Left lobe of liver (tissue), 2 donors: ENCODE data around the gene RBBP4. TPM values are rescaled to one million over a fixed set of nuclear protein-coding genes. Genes with fewer than 3 reads are reported as not detected.
A peak's percentile ranks its signal among the peaks of the same experiment; 100 is the strongest.
"Not testable (repeated sequence)": the region's sequence is repeated elsewhere in the genome, so short reads cannot be mapped to it uniquely, and the experiment has no call there.

Source experiments
- ATAC-seq: fragments of 200-7000 bp; cut with Tn5 transposase; one replicate; pipeline ENCODE4 v1.9.1; 2020; ENCODE audit warnings: mild to moderate bottlenecking, moderate library complexity
- DNase-seq: peaks from one replicate; pipeline ENCODE4 v3.0.0-alpha.2; 2020; ENCODE audit warnings: low spot score
- total RNA-seq: library from RNA; stranded (reverse); gene quantifications from one replicate; pipeline ENCODE4 v1.2.1, GENCODE V29; 2021
- donor health status: DM: no; HTN: no; CAD: no; lungs with moderate emphysema.
- donor health status: DM: no; HTN: yes; CAD: no.

RBBP4 gene
- 52.3 TPM for total RNA-seq

DNA sequence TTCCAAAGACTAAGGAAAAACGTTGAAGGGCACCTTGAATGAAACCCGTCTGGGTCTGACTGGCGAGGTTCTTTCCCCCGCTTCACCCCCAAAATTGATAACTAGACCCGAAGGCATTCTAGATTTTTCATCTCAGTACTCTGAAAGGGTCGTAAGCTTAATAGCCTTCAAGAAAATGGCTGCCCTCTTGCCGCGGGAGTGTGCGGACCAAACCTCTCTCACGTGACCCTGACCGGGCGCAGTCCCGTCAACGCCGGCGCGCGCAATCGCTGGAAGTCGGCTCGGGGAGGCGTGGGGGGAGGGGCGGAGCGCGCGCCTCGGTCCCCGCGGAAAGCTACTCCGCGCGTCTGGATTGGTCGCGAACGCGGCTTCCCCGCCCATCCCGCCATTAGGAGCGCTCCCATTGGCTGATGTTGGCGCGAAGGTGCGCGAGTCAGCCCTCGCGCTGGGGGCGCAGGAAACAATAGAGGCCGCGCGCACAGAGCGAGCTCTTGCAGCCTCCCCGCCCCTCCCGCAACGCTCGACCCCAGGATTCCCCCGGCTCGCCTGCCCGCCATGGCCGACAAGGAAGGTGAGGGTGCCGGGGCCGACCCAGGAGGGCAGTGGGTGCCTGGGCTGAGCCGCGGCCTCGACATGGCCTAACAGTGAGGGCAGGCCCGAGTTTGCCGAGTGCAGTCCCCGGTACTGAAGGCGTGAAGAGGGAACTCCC, at the start of gene RBBP4:
Gene RBBP4 (plus strand): TSS at position 457 of the 709 bp plus-strand sequence. CDS start 99 bp downstream, at position 556.
- ATAC-seq (peak; percentile 92), DNase-seq (peak; percentile 99)

DNA sequence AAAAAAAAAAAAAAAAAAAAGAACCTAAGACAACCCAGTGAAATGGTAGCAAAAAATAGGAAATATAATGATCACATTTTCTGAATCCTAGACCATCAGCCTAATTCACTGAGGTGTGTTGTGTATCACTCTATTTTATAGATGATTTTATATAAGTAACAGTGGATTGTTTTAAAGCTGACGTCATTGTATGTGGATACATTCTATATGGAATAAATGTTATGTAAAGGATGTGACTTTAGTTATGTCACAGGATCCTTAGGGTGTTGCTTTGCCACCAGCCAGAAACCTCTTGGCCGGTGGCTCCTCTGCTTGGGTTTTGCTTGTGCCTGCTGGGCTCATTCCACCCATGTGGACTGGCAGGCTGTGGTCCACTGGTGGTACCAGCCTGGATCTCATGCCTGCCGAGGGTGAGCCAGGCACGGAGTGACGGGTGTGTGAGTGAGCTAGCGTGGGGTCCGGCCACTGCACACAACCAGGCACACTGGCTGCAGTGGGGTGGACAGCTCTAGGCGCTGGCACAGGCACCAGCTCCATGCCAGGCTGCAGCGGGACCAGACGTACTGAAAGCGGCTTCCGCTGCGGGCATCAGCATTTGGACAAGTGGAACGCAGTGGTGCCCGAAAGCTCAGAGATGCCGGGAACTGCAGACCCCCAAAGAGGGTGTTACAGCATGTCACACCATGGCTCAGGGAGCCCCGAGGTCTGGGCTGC, 45.1 kb upstream of the RBBP4 start:
- no peak for ATAC-seq

DNA sequence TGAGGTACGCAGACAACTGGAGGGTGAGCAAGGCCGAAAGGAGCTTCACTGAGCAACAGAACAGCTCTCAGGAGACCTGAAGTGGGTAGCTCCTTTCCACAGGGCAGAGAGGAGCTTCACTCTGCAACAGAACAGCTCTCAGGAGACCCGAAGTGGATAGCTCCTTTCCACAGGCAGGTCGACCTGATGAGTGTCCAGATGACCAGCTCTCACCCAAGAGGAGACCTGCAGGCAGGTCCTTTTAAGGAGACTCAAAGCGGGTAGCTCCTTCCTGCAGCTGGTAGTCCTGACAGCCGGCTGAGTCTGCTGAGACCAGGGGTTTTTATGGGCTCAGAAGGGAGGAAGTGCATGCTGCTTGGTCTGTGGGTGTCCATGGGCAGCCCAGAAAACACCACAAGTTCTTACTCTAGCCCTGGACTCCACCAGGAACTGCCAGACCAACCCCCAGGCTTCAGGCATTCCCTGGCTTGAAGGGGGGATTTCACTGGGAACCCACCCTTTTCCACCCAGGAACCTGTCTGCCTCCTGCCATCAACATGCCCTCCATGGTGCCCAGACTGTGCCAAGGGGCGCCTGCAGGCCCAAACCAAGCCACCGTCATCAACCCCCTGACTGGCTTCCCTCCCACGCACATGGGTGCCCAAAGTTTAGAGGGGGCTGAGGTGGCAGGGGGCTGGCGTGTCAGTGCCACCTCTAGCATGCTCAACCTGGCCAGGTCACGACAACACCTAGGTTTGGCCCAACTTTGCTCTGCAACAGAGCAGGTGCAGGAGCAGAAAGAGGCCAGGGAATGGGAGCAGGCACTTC, 44.2 kb upstream of the RBBP4 start:
- no peak for DNase-seq
- ATAC-seq = no peak

More for the DNA sequence above, 45.1 kb upstream of the RBBP4 start:
- no peak for DNase-seq

DNA sequence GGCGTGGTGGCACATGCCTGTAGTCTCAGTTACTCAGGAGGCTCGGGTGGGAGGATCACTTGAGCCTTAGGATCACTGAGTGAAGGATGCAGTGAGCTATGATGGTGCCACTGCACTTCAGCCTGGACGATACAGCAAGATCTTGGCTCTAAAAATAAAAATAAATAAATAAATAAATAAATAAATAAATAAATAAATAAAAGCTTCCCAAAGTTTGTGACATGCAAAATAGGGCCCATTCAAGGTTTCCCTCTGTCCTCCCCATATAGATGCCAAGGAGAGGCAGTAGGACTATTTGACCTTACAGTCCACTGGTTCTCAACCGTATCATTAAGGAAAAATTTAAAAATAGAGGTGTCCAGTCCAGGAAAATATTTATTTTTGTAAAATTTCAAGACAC, 41.8 kb upstream of the RBBP4 start:
- ATAC-seq = no peak

DNA sequence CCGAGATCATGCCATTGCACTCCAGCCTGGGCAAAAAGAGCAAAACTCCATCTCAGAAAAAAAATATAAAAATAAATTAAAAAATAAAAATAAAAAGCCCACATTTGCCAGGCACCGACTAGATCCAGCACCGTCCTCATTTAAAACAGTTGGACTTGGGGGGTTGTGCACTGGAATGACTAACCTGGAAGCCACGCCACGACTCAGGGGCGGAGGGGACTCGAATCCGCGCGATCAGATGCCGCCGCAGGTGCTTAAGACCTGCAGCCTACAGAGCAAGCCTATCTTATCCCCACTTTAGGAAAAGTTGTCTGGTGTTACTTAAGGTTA, 39.2 kb upstream of the RBBP4 start:
- no peak for ATAC-seq
- DNase-seq = no peak

More for the DNA sequence above, 41.8 kb upstream of the RBBP4 start:
- DNase-seq = no peak

DNA sequence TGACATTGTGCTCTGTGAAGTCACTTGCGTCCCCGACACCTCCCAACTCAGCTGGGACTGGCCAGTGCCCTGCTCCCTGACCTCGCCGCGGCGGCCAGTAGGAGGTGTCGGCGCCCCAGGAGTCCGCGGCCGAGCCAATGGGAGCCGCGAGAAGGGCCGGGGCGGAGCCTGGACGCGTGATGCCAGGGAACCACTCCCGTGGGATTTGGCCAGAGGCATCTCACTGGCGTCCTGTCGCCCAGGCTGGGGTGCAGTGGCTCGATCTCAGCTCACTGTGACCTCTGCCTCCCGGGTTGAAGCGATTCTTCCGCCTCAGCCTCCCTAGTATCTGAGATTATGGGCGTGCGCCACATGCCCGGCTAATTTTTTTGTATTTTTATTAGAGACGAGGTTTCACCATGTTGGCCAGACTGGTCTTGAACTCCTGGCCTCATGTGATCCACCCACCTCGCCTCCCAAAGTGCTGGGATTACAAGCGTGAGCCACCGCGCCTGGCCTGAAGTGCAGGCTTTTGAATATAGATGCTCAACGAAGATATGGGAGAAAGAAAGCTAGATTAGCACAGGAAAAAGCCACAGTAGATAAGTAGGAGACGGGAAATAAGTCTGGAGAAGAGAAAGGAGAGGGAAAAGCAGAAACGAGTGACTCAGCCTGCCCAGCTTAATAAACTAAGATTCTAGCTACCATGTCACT, 38.7 kb upstream of the RBBP4 start:
- DNase-seq (peak; percentile 93), ATAC-seq (peak; percentile 100)

DNA sequence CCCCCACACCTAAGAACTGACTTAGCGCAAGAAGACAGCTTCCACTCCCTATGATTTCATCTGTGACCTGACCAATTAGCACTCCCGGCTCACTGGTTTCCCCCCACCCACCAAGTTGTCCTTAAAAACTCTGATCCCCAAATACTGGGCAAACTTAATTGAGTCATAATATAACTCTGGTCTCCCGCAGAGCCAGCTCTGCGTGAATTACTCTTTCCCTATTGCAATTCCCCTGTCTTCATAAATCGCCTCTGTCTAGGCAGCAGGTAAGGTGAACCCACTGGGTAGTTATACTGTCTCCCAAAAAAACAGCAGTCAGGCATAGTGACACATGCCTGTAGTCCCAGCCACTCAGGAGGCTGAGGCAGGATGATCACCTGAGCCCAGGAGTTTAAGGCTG, 37.5 kb upstream of the RBBP4 start:
- no peak for DNase-seq
- ATAC-seq = no peak

DNA sequence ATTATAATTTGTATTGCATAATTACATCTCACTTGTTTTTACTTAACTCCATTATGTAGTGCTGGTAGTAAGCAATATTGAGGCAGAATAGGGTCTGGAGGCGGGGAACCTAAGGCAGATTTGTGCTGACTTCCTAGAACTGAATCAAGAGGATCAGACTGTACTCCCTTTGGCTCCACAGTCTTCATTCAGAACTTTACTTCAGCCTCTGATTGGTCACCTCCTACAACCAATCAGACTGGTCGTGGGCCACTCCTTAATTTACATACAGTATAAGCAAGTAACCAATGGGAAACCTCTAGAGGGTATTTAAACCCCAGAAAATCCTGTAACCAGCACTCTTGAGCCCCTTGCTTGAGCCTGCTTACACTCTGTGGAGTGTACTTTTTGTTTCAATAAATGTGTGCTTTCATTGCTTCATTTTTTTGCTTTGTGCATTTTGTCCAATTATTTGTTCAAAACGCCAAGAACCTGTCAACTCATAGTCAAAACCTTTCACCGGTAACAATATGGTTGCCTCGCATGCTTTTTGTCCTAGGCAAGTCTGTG, 32.3 kb upstream of the RBBP4 start:
- ATAC-seq = no peak
- no peak for DNase-seq

DNA sequence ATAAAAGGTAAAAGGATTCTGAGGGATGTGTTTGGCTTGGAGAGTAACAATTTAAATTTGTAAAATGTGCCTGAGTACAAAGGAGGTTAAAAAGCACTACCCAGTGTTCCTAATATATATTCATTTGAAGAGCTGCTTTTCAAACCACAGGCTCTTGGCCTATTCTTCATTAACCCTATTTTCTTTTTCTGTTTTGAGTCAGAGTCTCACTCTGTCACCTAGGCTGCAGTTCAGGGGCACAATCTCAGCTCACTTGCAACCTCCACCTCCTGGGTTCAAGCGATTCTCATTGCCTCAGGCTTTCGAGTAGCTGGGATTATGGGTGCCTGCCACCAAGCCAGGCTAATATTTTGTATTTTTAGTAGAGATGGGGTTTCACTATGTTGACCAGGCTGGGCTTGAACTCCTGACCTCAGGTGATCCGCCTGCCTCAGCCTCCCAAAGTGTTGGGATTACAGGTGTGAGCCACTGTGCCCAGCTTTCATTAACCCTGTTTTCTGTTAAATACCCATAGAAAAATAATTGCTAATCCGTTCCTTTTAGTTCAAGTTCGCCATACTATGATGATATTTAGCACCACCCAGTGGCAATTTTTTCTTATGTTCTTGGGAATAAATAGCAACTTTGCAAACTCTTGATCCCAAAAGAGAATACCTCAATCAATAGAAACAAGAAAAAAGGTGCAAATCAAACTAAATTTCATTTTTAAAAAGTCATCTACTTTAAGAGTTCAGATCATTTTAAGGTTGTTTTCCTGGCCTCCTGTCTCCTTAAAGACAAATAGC, 31.1 kb upstream of the RBBP4 start:
- ATAC-seq (no peak), DNase-seq (no peak)

DNA sequence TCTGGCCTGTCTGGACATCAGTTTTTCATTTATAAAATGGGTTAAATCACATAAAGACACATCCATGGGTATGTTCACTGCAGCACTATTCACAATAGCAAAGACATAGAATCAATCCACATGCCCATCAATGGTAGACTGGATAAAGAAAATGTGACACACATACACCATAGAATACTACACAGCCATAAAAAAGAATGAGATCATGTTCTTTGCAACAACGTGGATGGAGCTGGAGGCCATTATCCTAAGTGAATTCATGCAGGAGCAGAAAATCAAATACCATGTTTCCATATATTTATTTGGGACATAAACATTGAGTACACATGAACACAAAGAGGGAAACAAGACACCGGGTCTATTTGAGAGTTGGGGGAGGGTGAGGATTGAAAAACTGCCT, 28.8 kb upstream of the RBBP4 start:
- DNase-seq = no peak
- ATAC-seq = no peak

DNA sequence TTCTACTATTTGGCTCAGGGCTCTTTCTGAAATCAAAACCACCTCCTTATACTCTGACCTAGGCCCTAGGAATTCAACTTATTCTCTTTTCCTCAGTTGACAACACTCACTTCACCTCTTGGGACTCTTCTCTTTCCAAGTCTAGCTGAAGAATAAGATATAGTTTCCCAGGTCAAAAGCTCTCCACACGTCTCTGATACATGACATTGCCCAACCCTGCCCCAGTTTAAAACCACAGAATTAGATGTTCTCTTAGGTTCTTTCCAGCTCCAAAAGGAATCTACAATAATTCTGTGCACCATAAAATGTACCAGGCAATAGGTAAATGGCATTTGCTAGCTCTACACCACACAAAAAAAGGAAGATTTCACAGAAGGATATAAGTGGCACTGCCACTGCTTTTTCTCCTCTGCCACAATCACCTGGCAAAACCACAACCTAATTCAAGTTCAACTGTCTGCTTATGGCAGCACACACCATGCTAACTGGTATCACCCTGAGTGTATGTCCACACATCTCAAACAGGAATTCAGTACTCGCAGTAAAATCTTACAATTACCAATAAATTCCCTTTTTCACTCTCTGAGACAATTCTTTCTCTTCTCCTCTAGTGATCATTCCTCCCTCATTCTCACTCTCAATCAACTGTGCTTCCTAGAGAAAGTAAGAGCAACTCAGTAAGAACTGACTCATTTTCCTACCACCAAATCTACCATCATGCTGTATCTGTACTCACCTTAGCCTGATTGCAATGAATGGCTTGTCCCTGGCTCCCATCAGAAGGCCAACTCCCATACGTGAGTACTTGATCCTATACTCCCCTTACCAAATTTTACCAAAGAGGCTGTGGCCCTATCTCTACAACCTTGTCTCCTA, 28.0 kb upstream of the RBBP4 start:
- DNase-seq (no peak), ATAC-seq (no peak)

DNA sequence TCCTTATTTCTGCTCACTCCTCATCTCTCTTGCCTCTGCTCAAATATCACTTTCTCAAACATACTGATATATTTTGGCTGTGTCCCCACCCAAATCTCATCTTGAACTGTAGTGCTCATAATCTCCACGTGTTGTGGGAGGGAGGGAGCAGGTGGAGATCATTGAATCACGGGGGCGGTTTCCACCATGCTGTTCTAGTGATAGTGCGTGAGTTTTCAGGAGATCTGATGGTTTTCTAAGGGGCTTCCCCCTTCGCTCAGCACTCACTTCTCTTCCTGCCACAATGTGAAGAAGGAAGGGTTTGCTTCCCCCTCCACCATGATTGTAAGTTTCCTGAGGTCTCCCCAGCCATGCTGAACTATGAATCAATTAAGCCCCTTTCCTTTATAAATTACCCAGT, 27.2 kb upstream of the RBBP4 start:
- no peak for DNase-seq
- ATAC-seq = no peak

DNA sequence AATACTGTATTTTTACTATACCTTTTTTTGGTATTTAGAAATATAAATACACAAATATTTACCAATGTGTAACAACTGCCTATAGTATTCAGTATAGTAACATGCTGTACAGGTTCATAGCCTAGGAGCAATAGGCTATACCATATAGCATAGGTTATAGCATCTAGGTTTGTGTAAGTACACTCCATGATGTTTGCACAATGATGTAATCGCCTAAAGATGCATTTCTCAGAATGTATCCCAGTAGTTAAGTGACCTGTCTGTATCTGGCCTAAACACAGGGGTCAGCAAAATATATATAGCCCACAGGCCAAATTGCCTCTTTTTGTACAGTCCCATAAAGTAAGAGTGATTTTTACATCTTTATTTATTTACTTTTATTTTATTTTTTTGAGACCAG, 24.8 kb upstream of the RBBP4 start:
- no peak for ATAC-seq
- DNase-seq = no peak

DNA sequence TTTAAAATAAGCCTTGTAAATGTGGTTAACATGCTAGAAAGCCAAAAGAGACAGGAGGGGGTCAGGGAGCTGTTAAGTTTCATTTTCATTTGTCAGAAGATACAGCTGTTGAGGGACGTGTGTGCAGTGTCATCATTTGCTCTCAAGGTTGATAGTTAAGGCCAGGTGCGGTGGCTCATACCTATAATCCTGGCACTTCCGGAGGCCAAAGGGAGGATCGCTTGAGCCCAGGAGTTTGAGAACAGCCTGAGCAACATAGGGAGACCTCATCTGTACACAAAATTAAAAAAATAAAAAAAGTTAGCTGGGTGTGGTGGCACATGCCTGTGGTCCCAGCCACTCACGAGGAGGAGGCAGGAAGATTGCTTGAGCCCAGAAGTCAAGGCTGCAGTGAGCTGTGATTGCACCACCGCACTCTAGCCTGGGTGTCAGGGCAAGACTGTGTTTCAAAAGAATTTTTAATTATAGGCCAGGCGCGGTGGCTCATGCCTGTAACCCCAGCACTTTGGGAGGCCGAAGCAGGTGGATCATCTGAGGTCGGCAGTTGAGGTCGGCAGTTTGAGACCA, 23.3 kb upstream of the RBBP4 start:
- ATAC-seq (no peak), DNase-seq (no peak)

DNA sequence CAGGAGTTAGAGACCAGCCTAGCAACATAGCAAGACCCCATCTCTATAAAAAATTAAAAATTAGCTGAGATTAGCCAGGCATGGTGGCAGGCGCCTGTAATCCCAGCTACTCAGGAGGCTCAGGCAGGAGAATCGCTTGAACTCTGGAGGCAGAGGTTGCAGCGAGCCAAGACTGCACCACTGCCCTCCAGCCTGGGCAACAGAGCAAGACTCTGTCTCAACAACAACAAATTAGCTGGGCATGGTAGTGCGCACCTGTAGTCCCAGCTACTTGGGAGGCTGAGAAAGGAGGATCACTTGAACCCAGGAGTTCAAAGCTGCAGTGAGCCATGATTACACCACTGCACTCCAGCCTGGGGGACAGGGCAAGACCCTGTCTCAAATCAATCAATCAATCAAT, 20.8 kb upstream of the RBBP4 start:
- not testable (repeated sequence) for ATAC-seq, DNase-seq

DNA sequence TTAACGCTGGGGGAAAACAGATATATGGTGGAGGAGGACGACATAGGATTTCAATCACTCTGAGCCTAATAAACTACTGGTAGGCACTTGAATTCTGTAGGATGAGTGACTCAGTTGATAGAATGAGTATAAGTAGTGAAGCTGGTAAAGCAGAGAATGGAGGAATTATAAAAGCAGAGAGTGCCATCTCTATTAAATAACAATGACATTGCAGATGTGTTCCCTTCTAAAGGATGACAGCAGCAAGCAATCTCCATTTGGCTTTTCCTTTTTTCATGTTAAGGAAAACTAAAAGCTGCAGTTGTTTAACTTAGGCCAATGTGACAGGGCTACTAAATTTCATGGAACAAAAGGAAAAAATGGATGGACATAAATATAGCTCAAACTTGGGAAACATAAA, 18.2 kb upstream of the RBBP4 start:
- ATAC-seq = no peak
- no peak for DNase-seq

DNA sequence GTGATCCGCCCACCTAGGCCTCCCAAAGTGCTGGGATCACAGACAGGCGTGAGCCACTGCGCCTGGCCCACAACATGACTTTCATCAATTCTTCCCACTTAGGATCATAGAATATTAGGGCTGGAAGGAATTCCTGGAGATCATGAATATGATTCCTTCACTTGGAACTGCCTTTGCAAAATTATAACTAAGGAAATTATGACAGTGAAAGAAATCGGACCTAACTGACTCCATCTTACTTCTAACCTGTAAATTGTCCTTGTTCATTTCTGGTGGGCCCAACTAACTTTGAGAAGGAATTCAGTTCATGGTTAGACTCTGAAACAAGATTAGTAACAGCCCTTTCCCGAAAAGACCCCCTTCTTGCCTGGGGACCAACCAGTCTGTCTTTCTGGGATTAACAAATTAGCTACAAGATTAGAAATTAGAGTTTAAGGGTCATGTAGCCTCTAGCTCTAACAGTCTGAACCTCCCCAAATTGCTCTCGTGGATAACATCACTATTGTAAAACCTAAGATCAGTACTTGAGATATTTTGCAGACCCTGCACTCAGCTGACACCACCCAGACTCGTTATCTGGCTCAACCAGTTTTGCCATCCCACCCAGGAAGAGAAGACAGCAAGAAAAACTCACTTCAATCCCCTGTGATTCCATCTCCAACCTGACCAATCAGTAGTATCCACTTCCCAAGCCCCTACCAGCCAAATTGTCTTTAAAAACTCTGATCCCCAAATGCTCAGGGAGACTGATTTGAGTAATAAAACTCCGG, 15.3 kb upstream of the RBBP4 start:
- ATAC-seq = no peak

More for the DNA sequence above, 15.3 kb upstream of the RBBP4 start:
- no peak for DNase-seq
